RWPE1 (cell line): ENCODE results near the gene ADPRH.

ENCODE experiments used
- CTCF ChIA-PET: fragments of 350-600 bp; sonication (Branson Sonifier 250); formaldehyde crosslinking; extraction: SDS; loops from one replicate; lab custom pipeline; 2021; lab: Yijun Ruan, JAX
- POLR2A ChIA-PET: fragments of 400-600 bp; formaldehyde crosslinking; extraction: SDS; loops from one replicate; lab custom pipeline; 2020; ENCODE audit warnings: antibody characterized with exemption; ENCODE audit not compliant: low non-redundant PET; lab: Yijun Ruan, JAX
- DNase-seq: peaks from one replicate; pipeline ENCODE4 v3.0.0; 2012; ENCODE audit warnings: low spot score
- H3K27ac ChIP-seq: fragments of 450-650 bp; 2 replicates; pipeline ENCODE4 v1.5.1; 2017
- CTCF ChIP-seq: fragments of 450-650 bp; conservative IDR thresholded peaks from 2 replicates; pipeline ENCODE4 v1.5.1; 2017; ENCODE audit warnings: low read depth, mild to moderate bottlenecking

Gene ADPRH

GRCh38 chr3:119619094-119619493 is 39.8 kb downstream of the ADPRH start:
- no peak overlapping the region for H3K27ac ChIP-seq
- POLR2A ChIA-PET = no interaction called here

GRCh38 chr3:119620899-119621298 is 41.6 kb downstream of the ADPRH start:
- TF ChIP-seq CTCF = no peak
- DNase-seq = no peak
- ChIA-PET POLR2A (no interaction called here), CTCF (no interaction called here)
- no peak overlapping the region for H3K27ac ChIP-seq

More at GRCh38 chr3:119619094-119619493, 39.8 kb downstream of the ADPRH start:
- CTCF ChIA-PET = interaction anchor here (0.9 kb wide), 1 partner anchor 60 kb away, joined by 5 read pairs; no protein-coding TSS in a partner anchor
- TF ChIP-seq CTCF = no peak
- peak; percentile 12 for DNase-seq

GRCh38 chr3:119624002-119624720 is 44.9 kb downstream of the ADPRH start:
- TF ChIP-seq CTCF = no peak
- CTCF ChIA-PET = no interaction called here
- H3K27ac ChIP-seq = no peak overlapping the region
- DNase-seq = no peak
- POLR2A ChIA-PET = no interaction called here

GRCh38 chr3:119625451-119626153 is 46.3 kb downstream of the ADPRH start:
- TF ChIP-seq CTCF = no peak
- no peak overlapping the region for H3K27ac ChIP-seq
- ChIA-PET CTCF (no interaction called here), POLR2A (no interaction called here)
- DNase-seq = no peak

- CTCF ChIA-PET = no interaction called here
- TF ChIP-seq CTCF = no peak
- H3K27ac ChIP-seq = no peak overlapping the region
- DNase-seq = no peak
- POLR2A ChIA-PET = interaction anchor here (0.8 kb wide), 1 partner anchor 12 kb away, joined by 5 read pairs; no protein-coding TSS in a partner anchor
These were observed 46.9 kb downstream of the ADPRH start for GRCh38 chr3:119626196-119626595.

- ChIA-PET POLR2A (no interaction called here), CTCF (interaction anchor here (0.6 kb wide), 1 partner anchor 371 kb away, joined by 3 read pairs; no protein-coding TSS in a partner anchor)
- no peak for TF ChIP-seq CTCF
- no peak for DNase-seq
- H3K27ac ChIP-seq = no peak overlapping the region
These were observed 48.2 kb downstream of the ADPRH start for GRCh38 chr3:119627461-119627860.
